AG09309 (cell line): ENCODE measurements around the gene PDE4D.

Experiments used
- DNase-seq: peaks from one replicate; pipeline ENCODE4 v3.0.0-alpha.2; 2010; ENCODE audit warnings: low read depth
- H3K4me3 ChIP-seq: 2 replicates; pipeline ENCODE4 v1.5.1; 2011; ENCODE audit warnings: mild to moderate bottlenecking, low read depth, low read length, moderate library complexity; ENCODE audit not compliant: control insufficient read depth
- CTCF ChIP-seq: IDR thresholded peaks from 2 replicates; pipeline ENCODE4 v1.5.1; 2011; ENCODE audit warnings: mild to moderate bottlenecking, low read depth, low read length, inconsistent platforms; ENCODE audit not compliant: insufficient read depth, control insufficient read depth; ENCODE audit errors: missing control alignments

Gene PDE4D

GRCh38 chr5:59562756-59563389, 330.7 kb downstream of the PDE4D start:
- H3K4me3 ChIP-seq, result no peak overlapping the region
- no peak for DNase-seq
- TF ChIP-seq CTCF, result no peak

- no peak overlapping the region for H3K4me3 ChIP-seq
- TF ChIP-seq CTCF, result no peak
- no peak for DNase-seq
Observed at GRCh38 chr5:59560553-59560952, 333.0 kb downstream of the PDE4D start.

GRCh38 chr5:59559847-59560246, 333.7 kb downstream of the PDE4D start:
- no peak for DNase-seq
- no peak for TF ChIP-seq CTCF
- H3K4me3 ChIP-seq, result no peak overlapping the region

- no peak overlapping the region for H3K4me3 ChIP-seq
- no peak for DNase-seq
- no peak for TF ChIP-seq CTCF
Observed at GRCh38 chr5:59559323-59559722, 334.2 kb downstream of the PDE4D start.

- H3K4me3 ChIP-seq, result no peak overlapping the region
- no peak for TF ChIP-seq CTCF
- no peak for DNase-seq
Observed at GRCh38 chr5:59558501-59558900, 335.0 kb downstream of the PDE4D start.

GRCh38 chr5:59557572-59557971, 336.0 kb downstream of the PDE4D start:
- TF ChIP-seq CTCF, result no peak
- H3K4me3 ChIP-seq, result no peak overlapping the region
- DNase-seq, result no peak

- no peak for TF ChIP-seq CTCF
- H3K4me3 ChIP-seq, result no peak overlapping the region
- DNase-seq, result no peak
Observed at GRCh38 chr5:59555596-59555995, 337.9 kb downstream of the PDE4D start.
